Measurements from ENCODE around the gene TOR1A. TPM values are rescaled to one million over a fixed set of nuclear protein-coding genes. Genes with fewer than 3 reads are reported as not detected.

Gene TOR1A
- total and polyA plus RNA-seq, 2 experiments from 2014 or later, result 23.6 to 45.7 TPM

DNA sequence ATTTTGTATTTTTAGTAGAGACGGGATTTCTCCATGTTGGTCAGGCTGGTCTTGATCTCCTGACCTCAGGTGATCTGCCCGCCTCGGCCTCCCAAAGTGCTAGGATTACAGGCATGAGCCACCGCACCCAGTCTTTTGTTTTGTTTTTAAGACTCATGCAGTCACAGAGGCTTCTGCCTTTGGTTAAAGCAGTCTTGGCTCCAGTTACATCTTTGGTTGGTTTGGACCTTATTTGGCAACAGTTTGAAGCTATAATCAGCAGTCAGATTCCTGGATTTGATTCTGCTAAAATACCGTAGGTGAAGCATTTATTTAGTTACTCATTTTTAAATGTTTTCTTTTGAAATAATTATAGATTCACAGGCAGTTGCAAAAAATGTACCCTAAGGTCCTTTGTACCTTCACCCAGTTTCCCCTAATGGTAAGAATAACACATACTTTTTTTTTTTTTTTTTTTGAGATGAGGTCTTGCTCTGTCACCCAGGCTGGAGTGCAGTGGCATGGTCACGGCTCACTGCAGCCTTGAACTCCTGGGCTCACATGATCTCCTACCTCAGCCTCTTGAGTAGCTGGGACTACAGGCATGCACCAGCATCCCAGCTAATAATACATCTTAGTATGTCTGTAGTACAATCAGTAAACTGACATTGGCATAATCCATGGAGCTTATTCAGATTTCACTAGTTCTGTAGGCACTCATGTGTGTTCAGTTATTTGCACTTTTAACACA lies 27.1 kb upstream of the TOR1A start (continued):
- TF ChIP-seq, protein P1, sequence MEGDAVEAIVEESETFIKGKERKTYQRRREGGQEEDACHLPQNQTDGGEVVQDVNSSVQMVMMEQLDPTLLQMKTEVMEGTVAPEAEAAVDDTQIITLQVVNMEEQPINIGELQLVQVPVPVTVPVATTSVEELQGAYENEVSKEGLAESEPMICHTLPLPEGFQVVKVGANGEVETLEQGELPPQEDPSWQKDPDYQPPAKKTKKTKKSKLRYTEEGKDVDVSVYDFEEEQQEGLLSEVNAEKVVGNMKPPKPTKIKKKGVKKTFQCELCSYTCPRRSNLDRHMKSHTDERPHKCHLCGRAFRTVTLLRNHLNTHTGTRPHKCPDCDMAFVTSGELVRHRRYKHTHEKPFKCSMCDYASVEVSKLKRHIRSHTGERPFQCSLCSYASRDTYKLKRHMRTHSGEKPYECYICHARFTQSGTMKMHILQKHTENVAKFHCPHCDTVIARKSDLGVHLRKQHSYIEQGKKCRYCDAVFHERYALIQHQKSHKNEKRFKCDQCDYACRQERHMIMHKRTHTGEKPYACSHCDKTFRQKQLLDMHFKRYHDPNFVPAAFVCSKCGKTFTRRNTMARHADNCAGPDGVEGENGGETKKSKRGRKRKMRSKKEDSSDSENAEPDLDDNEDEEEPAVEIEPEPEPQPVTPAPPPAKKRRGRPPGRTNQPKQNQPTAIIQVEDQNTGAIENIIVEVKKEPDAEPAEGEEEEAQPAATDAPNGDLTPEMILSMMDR (conservative IDR thresholded peaks at IDR 0.05; ENCODE audit: low read depth in 2 of 2), result no peak
- TF ChIP-seq EZH2 (IDR thresholded peaks at IDR 0.05; ENCODE audit: low read depth, unreplicated experiment), result no peak
- TF ChIP-seq POLR2AphosphoS5 (IDR thresholded peaks at IDR 0.05; ENCODE audit: low read depth), result no peak

DNA sequence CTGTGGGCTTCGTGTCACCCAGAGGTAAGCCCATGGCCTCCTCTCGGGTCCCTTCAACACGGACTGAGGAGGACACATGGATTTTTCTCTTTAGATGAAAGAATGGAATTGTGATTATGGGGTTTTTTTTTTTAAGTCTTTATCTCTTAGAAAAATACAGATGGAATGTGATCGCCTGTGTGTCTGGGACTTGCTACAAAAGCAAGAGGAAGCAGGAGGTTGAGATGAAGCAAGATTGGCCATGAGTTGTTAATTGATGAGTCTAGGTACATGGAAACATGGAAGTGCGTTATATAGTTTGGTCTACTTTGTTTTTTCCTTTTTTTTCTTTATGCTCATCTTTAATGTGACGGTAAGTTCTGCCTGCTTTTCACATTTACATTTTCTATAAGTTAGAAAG lies 26.0 kb upstream of the TOR1A start:
- Mint-ChIP-seq H3K4me1 (no peaks in the 10 kb centered on the region), H3K9me3 (no peaks in the 10 kb centered on the region), H3K4me3 (no peak overlapping the region), H3K27me3 (ENCODE audit: insufficient read depth, low read depth, poor library complexity) (peaks cover 3% of the 10 kb centered on the region), H3K27ac (no peak overlapping the region), H3K36me3 (ENCODE audit: low read depth) (peaks cover 6% of the 10 kb centered on the region; the same call in 2 of the 3 replicates)
- no peaks in the 10 kb centered on the region for H3K79me2 ChIP-seq (replicated peaks; ENCODE audit: insufficient read depth)
- no peaks in the 10 kb centered on the region for H3K27me3 ChIP-seq (ENCODE audit: insufficient read depth)
- no peak overlapping the region for H3K4me2 ChIP-seq
- no peaks in the 10 kb centered on the region for H3K36me3 ChIP-seq (ENCODE audit: insufficient read depth)
- H3K4me1 ChIP-seq (ENCODE audit: insufficient read depth), result no peaks in the 10 kb centered on the region
- no peak overlapping the region for H3K4me3 ChIP-seq
- DNase-seq (ENCODE audit: low spot score) (no peak), ATAC-seq (no peak)
- no peaks in the 10 kb centered on the region; the same call in 1 of the 2 replicates for H4K20me1 ChIP-seq (replicated peaks; ENCODE audit: insufficient read depth)
- no peak overlapping the region for H2AFZ ChIP-seq
- H3K9me2 ChIP-seq (ENCODE audit: insufficient read depth), result no peaks in the 10 kb centered on the region
- no peak overlapping the region for H3K27ac ChIP-seq (ENCODE audit: low read depth)
- no peaks in the 10 kb centered on the region for H3F3A ChIP-seq (replicated peaks; ENCODE audit: low read depth)
- TF ChIP-seq, protein P2, sequence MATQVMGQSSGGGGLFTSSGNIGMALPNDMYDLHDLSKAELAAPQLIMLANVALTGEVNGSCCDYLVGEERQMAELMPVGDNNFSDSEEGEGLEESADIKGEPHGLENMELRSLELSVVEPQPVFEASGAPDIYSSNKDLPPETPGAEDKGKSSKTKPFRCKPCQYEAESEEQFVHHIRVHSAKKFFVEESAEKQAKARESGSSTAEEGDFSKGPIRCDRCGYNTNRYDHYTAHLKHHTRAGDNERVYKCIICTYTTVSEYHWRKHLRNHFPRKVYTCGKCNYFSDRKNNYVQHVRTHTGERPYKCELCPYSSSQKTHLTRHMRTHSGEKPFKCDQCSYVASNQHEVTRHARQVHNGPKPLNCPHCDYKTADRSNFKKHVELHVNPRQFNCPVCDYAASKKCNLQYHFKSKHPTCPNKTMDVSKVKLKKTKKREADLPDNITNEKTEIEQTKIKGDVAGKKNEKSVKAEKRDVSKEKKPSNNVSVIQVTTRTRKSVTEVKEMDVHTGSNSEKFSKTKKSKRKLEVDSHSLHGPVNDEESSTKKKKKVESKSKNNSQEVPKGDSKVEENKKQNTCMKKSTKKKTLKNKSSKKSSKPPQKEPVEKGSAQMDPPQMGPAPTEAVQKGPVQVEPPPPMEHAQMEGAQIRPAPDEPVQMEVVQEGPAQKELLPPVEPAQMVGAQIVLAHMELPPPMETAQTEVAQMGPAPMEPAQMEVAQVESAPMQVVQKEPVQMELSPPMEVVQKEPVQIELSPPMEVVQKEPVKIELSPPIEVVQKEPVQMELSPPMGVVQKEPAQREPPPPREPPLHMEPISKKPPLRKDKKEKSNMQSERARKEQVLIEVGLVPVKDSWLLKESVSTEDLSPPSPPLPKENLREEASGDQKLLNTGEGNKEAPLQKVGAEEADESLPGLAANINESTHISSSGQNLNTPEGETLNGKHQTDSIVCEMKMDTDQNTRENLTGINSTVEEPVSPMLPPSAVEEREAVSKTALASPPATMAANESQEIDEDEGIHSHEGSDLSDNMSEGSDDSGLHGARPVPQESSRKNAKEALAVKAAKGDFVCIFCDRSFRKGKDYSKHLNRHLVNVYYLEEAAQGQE (IDR thresholded peaks at IDR 0.05; ENCODE audit: unreplicated experiment), result no peak
- no peak for TF ChIP-seq STAT1 (IDR thresholded peaks at IDR 0.05; ENCODE audit: unreplicated experiment)
- TF ChIP-seq, protein P3, sequence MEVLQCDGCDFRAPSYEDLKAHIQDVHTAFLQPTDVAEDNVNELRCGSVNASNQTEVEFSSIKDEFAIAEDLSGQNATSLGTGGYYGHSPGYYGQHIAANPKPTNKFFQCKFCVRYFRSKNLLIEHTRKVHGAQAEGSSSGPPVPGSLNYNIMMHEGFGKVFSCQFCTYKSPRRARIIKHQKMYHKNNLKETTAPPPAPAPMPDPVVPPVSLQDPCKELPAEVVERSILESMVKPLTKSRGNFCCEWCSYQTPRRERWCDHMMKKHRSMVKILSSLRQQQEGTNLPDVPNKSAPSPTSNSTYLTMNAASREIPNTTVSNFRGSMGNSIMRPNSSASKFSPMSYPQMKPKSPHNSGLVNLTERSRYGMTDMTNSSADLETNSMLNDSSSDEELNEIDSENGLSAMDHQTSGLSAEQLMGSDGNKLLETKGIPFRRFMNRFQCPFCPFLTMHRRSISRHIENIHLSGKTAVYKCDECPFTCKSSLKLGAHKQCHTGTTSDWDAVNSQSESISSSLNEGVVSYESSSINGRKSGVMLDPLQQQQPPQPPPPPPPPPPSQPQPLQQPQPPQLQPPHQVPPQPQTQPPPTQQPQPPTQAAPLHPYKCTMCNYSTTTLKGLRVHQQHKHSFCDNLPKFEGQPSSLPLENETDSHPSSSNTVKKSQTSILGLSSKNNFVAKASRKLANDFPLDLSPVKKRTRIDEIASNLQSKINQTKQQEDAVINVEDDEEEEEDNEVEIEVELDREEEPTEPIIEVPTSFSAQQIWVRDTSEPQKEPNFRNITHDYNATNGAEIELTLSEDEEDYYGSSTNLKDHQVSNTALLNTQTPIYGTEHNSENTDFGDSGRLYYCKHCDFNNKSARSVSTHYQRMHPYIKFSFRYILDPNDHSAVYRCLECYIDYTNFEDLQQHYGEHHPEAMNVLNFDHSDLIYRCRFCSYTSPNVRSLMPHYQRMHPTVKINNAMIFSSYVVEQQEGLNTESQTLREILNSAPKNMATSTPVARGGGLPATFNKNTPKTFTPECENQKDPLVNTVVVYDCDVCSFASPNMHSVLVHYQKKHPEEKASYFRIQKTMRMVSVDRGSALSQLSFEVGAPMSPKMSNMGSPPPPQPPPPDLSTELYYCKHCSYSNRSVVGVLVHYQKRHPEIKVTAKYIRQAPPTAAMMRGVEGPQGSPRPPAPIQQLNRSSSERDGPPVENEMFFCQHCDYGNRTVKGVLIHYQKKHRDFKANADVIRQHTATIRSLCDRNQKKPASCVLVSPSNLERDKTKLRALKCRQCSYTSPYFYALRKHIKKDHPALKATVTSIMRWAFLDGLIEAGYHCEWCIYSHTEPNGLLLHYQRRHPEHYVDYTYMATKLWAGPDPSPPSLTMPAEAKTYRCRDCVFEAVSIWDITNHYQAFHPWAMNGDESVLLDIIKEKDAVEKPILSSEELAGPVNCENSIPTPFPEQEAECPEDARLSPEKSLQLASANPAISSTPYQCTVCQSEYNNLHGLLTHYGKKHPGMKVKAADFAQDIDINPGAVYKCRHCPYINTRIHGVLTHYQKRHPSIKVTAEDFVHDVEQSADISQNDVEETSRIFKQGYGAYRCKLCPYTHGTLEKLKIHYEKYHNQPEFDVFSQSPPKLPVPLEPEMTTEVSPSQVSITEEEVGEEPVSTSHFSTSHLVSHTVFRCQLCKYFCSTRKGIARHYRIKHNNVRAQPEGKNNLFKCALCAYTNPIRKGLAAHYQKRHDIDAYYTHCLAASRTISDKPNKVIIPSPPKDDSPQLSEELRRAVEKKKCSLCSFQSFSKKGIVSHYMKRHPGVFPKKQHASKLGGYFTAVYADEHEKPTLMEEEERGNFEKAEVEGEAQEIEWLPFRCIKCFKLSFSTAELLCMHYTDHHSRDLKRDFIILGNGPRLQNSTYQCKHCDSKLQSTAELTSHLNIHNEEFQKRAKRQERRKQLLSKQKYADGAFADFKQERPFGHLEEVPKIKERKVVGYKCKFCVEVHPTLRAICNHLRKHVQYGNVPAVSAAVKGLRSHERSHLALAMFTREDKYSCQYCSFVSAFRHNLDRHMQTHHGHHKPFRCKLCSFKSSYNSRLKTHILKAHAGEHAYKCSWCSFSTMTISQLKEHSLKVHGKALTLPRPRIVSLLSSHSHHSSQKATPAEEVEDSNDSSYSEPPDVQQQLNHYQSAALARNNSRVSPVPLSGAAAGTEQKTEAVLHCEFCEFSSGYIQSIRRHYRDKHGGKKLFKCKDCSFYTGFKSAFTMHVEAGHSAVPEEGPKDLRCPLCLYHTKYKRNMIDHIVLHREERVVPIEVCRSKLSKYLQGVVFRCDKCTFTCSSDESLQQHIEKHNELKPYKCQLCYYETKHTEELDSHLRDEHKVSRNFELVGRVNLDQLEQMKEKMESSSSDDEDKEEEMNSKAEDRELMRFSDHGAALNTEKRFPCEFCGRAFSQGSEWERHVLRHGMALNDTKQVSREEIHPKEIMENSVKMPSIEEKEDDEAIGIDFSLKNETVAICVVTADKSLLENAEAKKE (CRISPR knock-in tag; IDR thresholded peaks at IDR 0.05), result no peak
- no peak for TF ChIP-seq CREB1 (CRISPR knock-in tag; IDR thresholded peaks at IDR 0.05; ENCODE audit: low read depth)
- TF ChIP-seq EZH2 (IDR thresholded peaks at IDR 0.05; ENCODE audit: low read depth, unreplicated experiment), result no peak
- no peak for TF ChIP-seq ZNF331 (CRISPR knock-in tag; IDR thresholded peaks at IDR 0.05; ENCODE audit: low read depth)
- no peak for TF ChIP-seq JUNB (IDR thresholded peaks at IDR 0.05; ENCODE audit: unreplicated experiment)
- TF ChIP-seq, protein P4, sequence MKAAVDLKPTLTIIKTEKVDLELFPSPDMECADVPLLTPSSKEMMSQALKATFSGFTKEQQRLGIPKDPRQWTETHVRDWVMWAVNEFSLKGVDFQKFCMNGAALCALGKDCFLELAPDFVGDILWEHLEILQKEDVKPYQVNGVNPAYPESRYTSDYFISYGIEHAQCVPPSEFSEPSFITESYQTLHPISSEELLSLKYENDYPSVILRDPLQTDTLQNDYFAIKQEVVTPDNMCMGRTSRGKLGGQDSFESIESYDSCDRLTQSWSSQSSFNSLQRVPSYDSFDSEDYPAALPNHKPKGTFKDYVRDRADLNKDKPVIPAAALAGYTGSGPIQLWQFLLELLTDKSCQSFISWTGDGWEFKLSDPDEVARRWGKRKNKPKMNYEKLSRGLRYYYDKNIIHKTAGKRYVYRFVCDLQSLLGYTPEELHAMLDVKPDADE (IDR thresholded peaks at IDR 0.05), result no peak
- no peak for TF ChIP-seq EZH2phosphoT487 (IDR thresholded peaks at IDR 0.05; ENCODE audit: unreplicated experiment)
- TF ChIP-seq ZNF114 (CRISPR knock-in tag; IDR thresholded peaks at IDR 0.05), result no peak

Data from GM23338 (cell line).